HG02840 (cell line): ENCODE data around the gene BRMS1L.

Source experiments
- ATAC-seq: cut with Tn5 transposase; IDR thresholded peaks from one replicate; pipeline ENCODE4 v1.9.1; 2021; ENCODE audit warnings: mild to moderate bottlenecking, moderate library complexity, moderate number of reproducible peaks; ENCODE audit not compliant: unreplicated experiment, low FRiP score

The BRMS1L gene

GRCh38 chr14:35911097-35911496 is 85.0 kb downstream of the BRMS1L start:
- ATAC-seq, result no peak

GRCh38 chr14:35915185-35915584 is 89.0 kb downstream of the BRMS1L start:
- ATAC-seq, result no peak

GRCh38 chr14:35915775-35916174 is 89.6 kb downstream of the BRMS1L start:
- ATAC-seq, result no peak
